Keratinocyte (primary cell): ENCODE results near the gene EVL. TPM values are rescaled to one million over a fixed set of nuclear protein-coding genes. Genes with fewer than 3 reads are reported as not detected.

ENCODE experiments used
- DNase-seq: peaks from one replicate; pipeline ENCODE4 v3.0.0-alpha.2; 2011; ENCODE audit warnings: low read depth, missing footprints, low spot score
- FAIRE-seq: peaks from 2 replicates; lab custom pipeline; 2011; peaks lifted over from hg19 to GRCh38; lab: Jason Lieb, UNC
- H2AFZ ChIP-seq: 2 replicates; pipeline ENCODE4 v1.6.0; 2012; ENCODE audit warnings: low read length, control low read depth, inconsistent platforms; ENCODE audit not compliant: control insufficient read depth
- H3K27ac ChIP-seq: 2 replicates; pipeline ENCODE4 v1.5.1; 2011; ENCODE audit warnings: low read length; ENCODE audit not compliant: control insufficient read depth, insufficient read depth
- H3K27me3 ChIP-seq: 3 replicates; pipeline ENCODE4 v1.6.0; 2011; ENCODE audit warnings: low read length; ENCODE audit not compliant: control insufficient read depth, insufficient read depth; ENCODE audit errors: extremely low read depth
- H3K36me3 ChIP-seq, 2 experiments: 2 replicates in 1 of 2; 3 replicates in 1 of 2; pipeline ENCODE4 v1.5.1; 2011; ENCODE audit warnings: low read length in 2 of 2, mild to moderate bottlenecking in 1 of 2; ENCODE audit not compliant: control insufficient read depth in 2 of 2, insufficient read depth in 2 of 2; ENCODE audit errors: extremely low read depth in 1 of 2
- H3K4me1 ChIP-seq: 3 replicates; pipeline ENCODE4 v1.5.1; 2011; ENCODE audit warnings: low read length; ENCODE audit not compliant: control insufficient read depth, insufficient read depth; ENCODE audit errors: extremely low read depth
- H3K4me2 ChIP-seq: 3 replicates; pipeline ENCODE4 v1.6.0; 2011; ENCODE audit warnings: low read depth, low read length; ENCODE audit not compliant: control insufficient read depth, insufficient read depth; ENCODE audit errors: extremely low read depth
- H3K4me3 ChIP-seq, 3 experiments: fragments of 200-600 bp in 1 of 3; sonication (generic) in 1 of 3; 2 replicates in 2 of 3; 3 replicates in 1 of 3; pipeline ENCODE4 v1.5.1; 2011 to 2016; ENCODE audit warnings: low read length in 3 of 3, mild to moderate bottlenecking in 3 of 3, control low read depth in 2 of 3, inconsistent platforms in 1 of 3, low read depth in 1 of 3, mixed read lengths in 1 of 3, mixed run types in 1 of 3, moderate library complexity in 1 of 3; ENCODE audit not compliant: control insufficient read depth in 2 of 3, insufficient read depth in 2 of 3; ENCODE audit errors: extremely low read depth in 1 of 3
- H3K79me2 ChIP-seq: 2 replicates; pipeline ENCODE4 v1.6.0; 2012; ENCODE audit warnings: low read length; ENCODE audit not compliant: control insufficient read depth, insufficient read depth
- H3K9ac ChIP-seq: 3 replicates; pipeline ENCODE4 v1.6.0; 2011; ENCODE audit warnings: low read length; ENCODE audit not compliant: control insufficient read depth, insufficient read depth; ENCODE audit errors: extremely low read depth
- H3K9me1 ChIP-seq: 3 replicates; pipeline ENCODE4 v1.6.0; 2011; ENCODE audit warnings: low read length; ENCODE audit not compliant: control insufficient read depth, insufficient read depth; ENCODE audit errors: extremely low read depth
- H3K9me3 ChIP-seq: 2 replicates; pipeline ENCODE4 v1.5.1; 2012; ENCODE audit warnings: low read depth, low read length; ENCODE audit not compliant: control insufficient read depth
- H4K20me1 ChIP-seq: 3 replicates; pipeline ENCODE4 v1.6.0; 2011; ENCODE audit warnings: low read length; ENCODE audit not compliant: control insufficient read depth, insufficient read depth; ENCODE audit errors: extremely low read depth
- EZH2 ChIP-seq: IDR thresholded peaks from one replicate; pipeline ENCODE4 v1.6.1; 2012; ENCODE audit warnings: inconsistent platforms, mild to moderate bottlenecking, low read length, moderate library complexity
- dilution Hi-C: fragments of 300-500 bp; cut with MboI; formaldehyde crosslinking; loops from one replicate; pipeline ENCODE4 v1.7.0; 2020; ENCODE audit warnings: low sequenced_read_pairs; ENCODE audit not compliant: extremely low pct_ligation_motif_present
- polyA plus RNA-seq, 5 experiments: library from polyadenylated mRNA; depleted of rRNA in 3 of 5; stranded (reverse) in 3 of 5; stranded (forward) in 1 of 5; unstranded in 1 of 5; fragments of >200 nt; gene quantifications; 1 replicate in 1 of 5; 2 replicates in 3 of 5; 3 replicates in 1 of 5; pipeline versions ENCODE4 v1.2.1 to v1.2.3, GENCODE V29; 2011 to 2012; ENCODE audit warnings: missing spikeins in 2 of 5, low read depth in 1 of 5, low replicate concordance in 1 of 5
- TF ChIP-seq, protein P1 (sequence below), 3 experiments: IDR thresholded peaks in 1 of 3; conservative IDR thresholded peaks in 1 of 3; optimal IDR thresholded peaks in 1 of 3; 2 replicates in 2 of 3; 3 replicates in 1 of 3; pipeline versions ENCODE3 to v1.5.1; 2011; ENCODE audit warnings: low read length in 3 of 3, mild to moderate bottlenecking in 3 of 3, moderate library complexity in 2 of 3, control low read depth in 1 of 3, inconsistent platforms in 1 of 3; ENCODE audit not compliant: insufficient read depth in 2 of 3; ENCODE audit errors: extremely low read depth in 1 of 3

The EVL gene
- polyA plus RNA-seq, 1 donor (not counting 4 experiments of a cell fraction or from before 2014, with no cell fraction given): 12.0 TPM

DNA sequence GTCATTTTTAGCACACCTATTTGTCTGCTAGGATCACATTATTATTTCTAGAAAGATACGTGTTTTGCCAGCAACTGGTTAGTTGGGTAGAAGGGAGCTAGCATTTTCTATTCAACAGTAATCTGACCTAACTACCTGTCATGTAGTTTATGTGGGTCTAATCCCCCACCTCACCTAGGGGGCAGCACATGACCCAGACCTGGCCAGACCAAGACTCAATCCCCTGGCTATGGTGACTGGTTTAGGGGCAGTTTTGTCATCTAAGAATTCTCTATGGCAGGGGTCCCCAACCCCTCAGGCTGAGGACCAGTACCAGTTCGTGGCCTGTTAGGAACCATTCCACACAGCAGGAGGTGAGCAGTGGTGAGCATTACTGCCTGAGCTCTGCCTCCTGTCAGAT is 29.5 kb upstream of the EVL start:
- Histone ChIP-seq H3K79me2 (no peaks in the 10 kb centered on the region), H3K9me3 (no peaks in the 10 kb centered on the region), H3K4me1 (peaks cover 28% of the 10 kb centered on the region), H2AFZ (no peak overlapping the region), H3K27ac (no peak overlapping the region), H3K4me2 (no peak overlapping the region), H3K9ac (no peak overlapping the region), H4K20me1 (no peaks in the 10 kb centered on the region), H3K9me1 (no peaks in the 10 kb centered on the region), H3K4me3 (no peak overlapping the region), H3K36me3 (no peaks in the 10 kb centered on the region), H3K27me3 (no peaks in the 10 kb centered on the region)
- DNase-seq (no peak), FAIRE-seq (no peak)
- TF ChIP-seq, protein P1, sequence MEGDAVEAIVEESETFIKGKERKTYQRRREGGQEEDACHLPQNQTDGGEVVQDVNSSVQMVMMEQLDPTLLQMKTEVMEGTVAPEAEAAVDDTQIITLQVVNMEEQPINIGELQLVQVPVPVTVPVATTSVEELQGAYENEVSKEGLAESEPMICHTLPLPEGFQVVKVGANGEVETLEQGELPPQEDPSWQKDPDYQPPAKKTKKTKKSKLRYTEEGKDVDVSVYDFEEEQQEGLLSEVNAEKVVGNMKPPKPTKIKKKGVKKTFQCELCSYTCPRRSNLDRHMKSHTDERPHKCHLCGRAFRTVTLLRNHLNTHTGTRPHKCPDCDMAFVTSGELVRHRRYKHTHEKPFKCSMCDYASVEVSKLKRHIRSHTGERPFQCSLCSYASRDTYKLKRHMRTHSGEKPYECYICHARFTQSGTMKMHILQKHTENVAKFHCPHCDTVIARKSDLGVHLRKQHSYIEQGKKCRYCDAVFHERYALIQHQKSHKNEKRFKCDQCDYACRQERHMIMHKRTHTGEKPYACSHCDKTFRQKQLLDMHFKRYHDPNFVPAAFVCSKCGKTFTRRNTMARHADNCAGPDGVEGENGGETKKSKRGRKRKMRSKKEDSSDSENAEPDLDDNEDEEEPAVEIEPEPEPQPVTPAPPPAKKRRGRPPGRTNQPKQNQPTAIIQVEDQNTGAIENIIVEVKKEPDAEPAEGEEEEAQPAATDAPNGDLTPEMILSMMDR (optimal IDR thresholded peaks at IDR 0.05 in 1 of 3, IDR thresholded peaks at IDR 0.05 in 1 of 3, conservative IDR thresholded peaks at IDR 0.05 in 1 of 3; ENCODE audit: extremely low read depth in 1 of 3, insufficient read depth in 2 of 3, low read length in 3 of 3): no peak
- TF ChIP-seq EZH2: no peak
- dilution Hi-C loops: no loop called here

- H3K79me2 ChIP-seq: no peaks in the 10 kb centered on the region
- FAIRE-seq: no peak
- dilution Hi-C loops: no loop called here
Observed at GRCh38 chr14:100037353-100037752, 27.9 kb upstream of the EVL start.

More at GRCh38 chr14:100037353-100037752, 27.9 kb upstream of the EVL start:
- Histone ChIP-seq H3K4me2 (no peak overlapping the region), H3K27ac (no peak overlapping the region), H2AFZ (no peak overlapping the region), H4K20me1 (no peaks in the 10 kb centered on the region), H3K36me3 (no peaks in the 10 kb centered on the region), H3K9ac (no peak overlapping the region), H3K9me3 (no peaks in the 10 kb centered on the region), H3K9me1 (no peaks in the 10 kb centered on the region), H3K4me3 (no peak overlapping the region), H3K4me1 (peaks cover 14% of the 10 kb centered on the region), H3K27me3 (no peaks in the 10 kb centered on the region)
- TF ChIP-seq, protein P1 (optimal IDR thresholded peaks at IDR 0.05 in 1 of 3, IDR thresholded peaks at IDR 0.05 in 1 of 3, conservative IDR thresholded peaks at IDR 0.05 in 1 of 3; ENCODE audit: extremely low read depth in 1 of 3, insufficient read depth in 2 of 3, low read length in 3 of 3): no peak
- no peak for TF ChIP-seq EZH2
- DNase-seq: no peak
